AML-193 (cell line): ENCODE results near the gene TMEM259.

Experiments used
- DNase-seq, 2 experiments: peaks; one replicate each; lab custom pipeline; 2025; lab: John Stamatoyannopoulos, UW

TMEM259 gene

DNA sequence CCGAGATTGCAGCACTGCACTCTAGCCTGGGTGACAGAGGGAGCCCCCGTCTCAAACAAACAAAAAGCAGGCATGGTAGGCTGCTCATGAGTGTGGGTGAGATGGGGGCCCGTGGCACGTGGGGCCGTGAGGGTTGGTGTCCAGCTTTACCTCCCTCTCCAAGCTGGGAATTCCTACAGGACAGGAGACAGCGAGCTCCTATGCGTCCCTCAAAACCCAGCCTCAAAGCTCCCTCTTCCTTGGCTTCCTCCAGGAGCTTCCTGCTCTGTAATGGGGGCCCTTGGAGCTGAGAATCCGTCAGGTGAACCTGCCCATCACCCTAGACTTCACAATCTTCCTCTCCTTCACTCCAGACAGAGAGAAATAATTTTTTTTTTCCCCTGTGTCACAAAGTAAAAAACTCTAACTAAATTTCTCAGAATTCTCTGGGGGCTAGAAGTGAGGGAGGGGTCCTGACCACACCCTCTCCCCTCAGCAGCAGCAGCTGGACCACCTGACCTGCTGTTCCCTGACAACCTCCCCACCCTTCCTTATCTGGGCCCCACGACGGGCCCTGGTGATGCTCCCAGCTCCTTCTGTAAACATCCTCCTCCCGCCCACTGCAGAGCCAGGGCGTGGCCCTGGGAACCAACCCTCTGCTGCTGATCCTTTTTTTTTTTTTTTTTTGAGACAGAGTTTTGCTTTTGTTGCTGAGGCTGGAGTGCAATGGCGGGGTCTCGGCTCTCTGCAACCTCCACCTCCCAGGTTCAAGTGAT, 58.9 kb downstream of the TMEM259 start:
- DNase-seq: no peak

DNA sequence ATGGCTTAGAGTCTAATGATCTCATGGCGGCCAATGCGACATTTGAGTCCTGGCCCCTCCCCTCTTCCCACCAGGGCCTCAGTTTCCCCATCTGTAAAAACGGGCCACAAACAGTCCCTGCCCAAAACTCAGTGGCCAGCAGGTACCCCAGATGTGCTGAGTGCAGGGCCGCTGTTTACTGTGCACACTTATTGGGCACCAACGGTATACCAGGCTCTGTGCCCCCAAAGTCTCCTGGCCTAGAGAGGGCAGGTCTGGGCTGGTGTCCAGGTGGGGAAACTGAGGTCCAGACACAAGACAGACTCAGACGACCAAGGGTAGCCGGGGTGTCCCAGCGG, 60.4 kb downstream of the TMEM259 start:
- DNase-seq: no peak

DNA sequence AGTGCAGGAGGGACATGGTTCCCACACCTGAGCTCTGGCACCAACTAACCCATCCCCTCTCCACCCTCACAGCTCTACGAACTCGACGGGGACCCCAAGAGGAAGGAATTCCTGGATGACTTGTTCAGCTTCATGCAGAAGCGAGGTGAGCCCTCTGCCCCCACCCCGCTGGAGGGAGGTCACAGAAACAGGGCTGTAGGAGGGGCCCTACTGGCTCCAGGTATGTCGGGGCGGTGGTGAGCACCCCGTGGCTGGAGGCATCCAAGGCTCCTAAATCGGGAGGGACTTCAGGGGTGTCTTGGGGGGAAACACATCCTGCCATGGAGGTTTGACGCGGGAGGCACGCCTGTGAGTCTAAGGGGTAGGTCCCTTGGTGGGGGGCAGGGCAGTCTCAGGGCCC, 60.9 kb downstream of the TMEM259 start:
- DNase-seq: no peak
